ENCODE data around the gene MBD5. TPM values are rescaled to one million over a fixed set of nuclear protein-coding genes. Genes with fewer than 3 reads are reported as not detected.

MBD5 gene
- total and polyA plus RNA-seq, 8 donors: 32.5 to 58.0 (median 43.5) TPM

GRCh38 chr2:148521181-148521580, 500.3 kb downstream of the MBD5 start:
- no peaks in the 10 kb centered on the region for H3K9me3 ChIP-seq
- intact Hi-C loops (cut with DNase I): no loop called here
- no peaks in the 10 kb centered on the region for H3K27me3 ChIP-seq
- no peaks in the 10 kb centered on the region for H3K36me3 ChIP-seq
- ATAC-seq (no peak), DNase-seq (no peak)
- peaks cover 0 to 5% of the 10 kb centered on the region in 2 donors for H3K4me1 ChIP-seq
- no peak overlapping the region for H3K27ac ChIP-seq
- no peak for TF ChIP-seq CTCF (IDR thresholded peaks at IDR 0.05)
- no peak overlapping the region for H3K4me3 ChIP-seq

- Histone ChIP-seq H3K4me1 (peaks cover 0 to 5% of the 10 kb centered on the region in 2 donors), H3K36me3 (no peaks in the 10 kb centered on the region), H3K9me3 (no peaks in the 10 kb centered on the region), H3K4me3 (no peak overlapping the region), H3K27me3 (no peaks in the 10 kb centered on the region), H3K27ac (no peak overlapping the region)
- ATAC-seq (no peak), DNase-seq (no peak)
- TF ChIP-seq CTCF (IDR thresholded peaks at IDR 0.05): no peak
- intact Hi-C loops (cut with DNase I): no loop called here
Observed at GRCh38 chr2:148523315-148523714, 502.4 kb downstream of the MBD5 start.

- DNase-seq (no peak), ATAC-seq (peak; percentile 70)
- Histone ChIP-seq H3K4me1 (peaks cover 0 to 5% of the 10 kb centered on the region in 2 donors), H3K9me3 (no peaks in the 10 kb centered on the region), H3K27me3 (no peaks in the 10 kb centered on the region), H3K4me3 (no peak overlapping the region), H3K27ac (no peak overlapping the region), H3K36me3 (no peaks in the 10 kb centered on the region)
- intact Hi-C loops (cut with DNase I): no loop called here
- no peak for TF ChIP-seq CTCF (IDR thresholded peaks at IDR 0.05)
Observed at GRCh38 chr2:148524519-148524919, 503.6 kb downstream of the MBD5 start.

- Histone ChIP-seq H3K36me3 (no peaks in the 10 kb centered on the region), H3K27ac (no peak overlapping the region), H3K9me3 (no peaks in the 10 kb centered on the region), H3K4me3 (no peak overlapping the region), H3K27me3 (no peaks in the 10 kb centered on the region), H3K4me1 (peaks cover 0 to 5% of the 10 kb centered on the region in 2 donors)
- no peak for TF ChIP-seq CTCF (IDR thresholded peaks at IDR 0.05)
- ATAC-seq: no peak
- DNase-seq: no peak
- intact Hi-C loops (cut with DNase I): no loop called here
Observed at GRCh38 chr2:148525130-148525529, 504.2 kb downstream of the MBD5 start.

GRCh38 chr2:148526509-148527346, 505.8 kb downstream of the MBD5 start:
- peaks cover 0 to 5% of the 10 kb centered on the region in 2 donors for H3K27me3 ChIP-seq
- H3K9me3 ChIP-seq: no peaks in the 10 kb centered on the region
- intact Hi-C loops (cut with DNase I): no loop called here
- peaks cover 0 to 5% of the 10 kb centered on the region in 2 donors for H3K4me1 ChIP-seq
- DNase-seq: no peak
- no peak for TF ChIP-seq CTCF (IDR thresholded peaks at IDR 0.05)
- ATAC-seq: no peak
- H3K4me3 ChIP-seq: no peak overlapping the region
- no peaks in the 10 kb centered on the region for H3K36me3 ChIP-seq
- H3K27ac ChIP-seq: no peak overlapping the region
